ENCODE results near the gene ACVR2A. TPM values are rescaled to one million over a fixed set of nuclear protein-coding genes. Genes with fewer than 3 reads are reported as not detected.

ACVR2A gene
- total RNA-seq, 4 donors from 2014 or later = 17.7 to 26.4 (median 19.1) TPM

- no peaks in the 10 kb centered on the region for H3K27me3 ChIP-seq
- H3K36me3 ChIP-seq = no peaks in the 10 kb centered on the region
- no peak for DNase-seq (ENCODE audit: low spot score in 2 of 2)
- peaks cover 0 to 48% (median 0%) of the 10 kb centered on the region in 4 donors for H3K4me1 ChIP-seq
- H3K27ac ChIP-seq = no peak overlapping the region
- TF ChIP-seq POLR2A (IDR thresholded peaks at IDR 0.05) (no peak), CTCF (IDR thresholded peaks at IDR 0.05) (no peak), EP300 (IDR thresholded peaks at IDR 0.05) (no peak)
- 47 to 58% methylated on average over 3 of the region's 3 CpGs for WGBS, 2 donors
- no peak overlapping the region for H3K4me3 ChIP-seq
- no peaks in the 10 kb centered on the region for H3K9me3 ChIP-seq
Observed at GRCh38 chr2:147888680-147889079, 43.9 kb downstream of the ACVR2A start.

- Histone ChIP-seq H3K4me1 (no peaks in the 10 kb centered on the region), H3K27me3 (no peaks in the 10 kb centered on the region), H3K4me3 (no peak overlapping the region), H3K9me3 (no peaks in the 10 kb centered on the region), H3K36me3 (peaks cover 0 to 7% (median 0%) of the 10 kb centered on the region in 3 donors), H3K27ac (no peak overlapping the region)
- no peak for DNase-seq (ENCODE audit: low spot score in 2 of 2)
- WGBS, 2 donors = 90 to 91% methylated on average over 4 of the region's 4 CpGs
- TF ChIP-seq EP300 (IDR thresholded peaks at IDR 0.05) (no peak), POLR2A (IDR thresholded peaks at IDR 0.05) (no peak), CTCF (IDR thresholded peaks at IDR 0.05) (no peak)
Observed at GRCh38 chr2:147904051-147904450, 59.2 kb downstream of the ACVR2A start.

- no peak overlapping the region for H3K27ac ChIP-seq
- H3K4me1 ChIP-seq = peaks cover 0 to 24% (median 4%) of the 10 kb centered on the region in 4 donors
- no peak for DNase-seq (ENCODE audit: low spot score in 2 of 2)
- TF ChIP-seq EP300 (IDR thresholded peaks at IDR 0.05) (no peak), POLR2A (IDR thresholded peaks at IDR 0.05) (no peak), CTCF (IDR thresholded peaks at IDR 0.05) (no peak)
- H3K36me3 ChIP-seq = no peaks in the 10 kb centered on the region
- no peaks in the 10 kb centered on the region for H3K9me3 ChIP-seq
- H3K27me3 ChIP-seq = no peaks in the 10 kb centered on the region
- 92 to 96% methylated on average over 2 of the region's 2 CpGs for WGBS, 2 donors
- H3K4me3 ChIP-seq = no peak overlapping the region
Observed at GRCh38 chr2:147909178-147909577, 64.3 kb downstream of the ACVR2A start.

GRCh38 chr2:147910990-147911473 lies 66.2 kb downstream of the ACVR2A start:
- no peaks in the 10 kb centered on the region for H3K36me3 ChIP-seq
- H3K4me3 ChIP-seq = no peak overlapping the region
- H3K4me1 ChIP-seq = peaks cover 0 to 32% (median 4%) of the 10 kb centered on the region in 4 donors
- peak in 1 of 2 donors; percentile 53 for DNase-seq (ENCODE audit: low spot score in 2 of 2)
- no peaks in the 10 kb centered on the region for H3K27me3 ChIP-seq
- TF ChIP-seq POLR2A (IDR thresholded peaks at IDR 0.05) (no peak), CTCF (IDR thresholded peaks at IDR 0.05) (peak; percentile 58 to 83 (median 69)), EP300 (IDR thresholded peaks at IDR 0.05) (no peak)
- H3K27ac ChIP-seq = peak overlapping the region in 1 of 4 donors; percentile 28
- no peaks in the 10 kb centered on the region for H3K9me3 ChIP-seq
- WGBS, 2 donors = 0% methylated on average over 2 of the region's 2 CpGs

- no peak for TF ChIP-seq POLR2A (IDR thresholded peaks at IDR 0.05)
- TF ChIP-seq CTCF (IDR thresholded peaks at IDR 0.05) = no peak
- Histone ChIP-seq H3K27me3 (no peaks in the 10 kb centered on the region), H3K9me3 (no peaks in the 10 kb centered on the region), H3K4me1 (peaks cover 0 to 40% (median 4%) of the 10 kb centered on the region in 4 donors), H3K4me3 (no peak overlapping the region), H3K27ac (peak overlapping the region in 1 of 4 donors; percentile 52), H3K36me3 (peaks cover 0 to 14% (median 0%) of the 10 kb centered on the region in 3 donors)
- no peak for DNase-seq (ENCODE audit: low spot score in 2 of 2)
- 23 to 35% methylated on average over 3 of the region's 3 CpGs for WGBS, 2 donors
Observed at GRCh38 chr2:147913701-147914480, 69.1 kb downstream of the ACVR2A start.
